GM06990 (cell line): ENCODE results near the gene UROS.

Experiments used
- DNase-seq: peaks from one replicate; pipeline ENCODE4 v3.0.0-alpha.2; 2011; ENCODE audit not compliant: insufficient read length; ENCODE audit errors: extremely low read depth
- H3K27me3 ChIP-seq: replicated peaks from 2 replicates; pipeline ENCODE4 v1.6.0; 2011; ENCODE audit warnings: low read length; ENCODE audit not compliant: control insufficient read depth, insufficient read depth
- H3K36me3 ChIP-seq: 2 replicates; pipeline ENCODE4 v1.5.1; 2011; ENCODE audit warnings: low read length; ENCODE audit not compliant: control insufficient read depth, insufficient read depth
- H3K4me3 ChIP-seq: replicated peaks from 2 replicates; pipeline ENCODE4 v1.5.1; 2011; ENCODE audit warnings: low read depth, mild to moderate bottlenecking, control low read depth, low read length
- TF ChIP-seq, protein P1 (sequence below): IDR thresholded peaks from 2 replicates; pipeline ENCODE4 v1.5.1; 2011; ENCODE audit warnings: low read length, control low read depth, mild to moderate bottlenecking, inconsistent platforms; ENCODE audit not compliant: insufficient read depth, poor library complexity, severe bottlenecking

The UROS gene

DNA sequence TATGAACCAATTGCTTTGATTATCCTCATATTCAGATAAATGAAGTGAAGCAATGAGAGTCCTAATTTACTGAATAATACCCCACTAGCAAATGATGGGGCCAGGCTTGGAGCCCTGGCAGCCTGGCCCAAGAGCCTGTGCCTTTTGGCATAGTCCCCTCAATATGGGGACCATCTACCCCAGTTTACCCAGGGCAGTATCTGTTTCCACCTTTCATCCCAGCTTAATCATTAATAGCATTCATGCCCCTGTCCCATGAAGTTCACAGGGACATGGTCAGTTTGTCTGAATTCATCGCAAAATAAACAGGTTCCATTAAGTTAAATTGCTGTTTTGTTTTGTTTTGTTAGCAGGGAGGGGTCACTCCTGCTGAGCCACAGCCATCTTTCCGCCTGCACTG lies 25.8 kb upstream of the UROS start:
- no peak for DNase-seq
- no peak overlapping the region for H3K4me3 ChIP-seq
- no peaks in the 10 kb centered on the region for H3K27me3 ChIP-seq
- TF ChIP-seq, protein P1, sequence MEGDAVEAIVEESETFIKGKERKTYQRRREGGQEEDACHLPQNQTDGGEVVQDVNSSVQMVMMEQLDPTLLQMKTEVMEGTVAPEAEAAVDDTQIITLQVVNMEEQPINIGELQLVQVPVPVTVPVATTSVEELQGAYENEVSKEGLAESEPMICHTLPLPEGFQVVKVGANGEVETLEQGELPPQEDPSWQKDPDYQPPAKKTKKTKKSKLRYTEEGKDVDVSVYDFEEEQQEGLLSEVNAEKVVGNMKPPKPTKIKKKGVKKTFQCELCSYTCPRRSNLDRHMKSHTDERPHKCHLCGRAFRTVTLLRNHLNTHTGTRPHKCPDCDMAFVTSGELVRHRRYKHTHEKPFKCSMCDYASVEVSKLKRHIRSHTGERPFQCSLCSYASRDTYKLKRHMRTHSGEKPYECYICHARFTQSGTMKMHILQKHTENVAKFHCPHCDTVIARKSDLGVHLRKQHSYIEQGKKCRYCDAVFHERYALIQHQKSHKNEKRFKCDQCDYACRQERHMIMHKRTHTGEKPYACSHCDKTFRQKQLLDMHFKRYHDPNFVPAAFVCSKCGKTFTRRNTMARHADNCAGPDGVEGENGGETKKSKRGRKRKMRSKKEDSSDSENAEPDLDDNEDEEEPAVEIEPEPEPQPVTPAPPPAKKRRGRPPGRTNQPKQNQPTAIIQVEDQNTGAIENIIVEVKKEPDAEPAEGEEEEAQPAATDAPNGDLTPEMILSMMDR: no peak
- peaks cover 1% of the 10 kb centered on the region for H3K36me3 ChIP-seq

DNA sequence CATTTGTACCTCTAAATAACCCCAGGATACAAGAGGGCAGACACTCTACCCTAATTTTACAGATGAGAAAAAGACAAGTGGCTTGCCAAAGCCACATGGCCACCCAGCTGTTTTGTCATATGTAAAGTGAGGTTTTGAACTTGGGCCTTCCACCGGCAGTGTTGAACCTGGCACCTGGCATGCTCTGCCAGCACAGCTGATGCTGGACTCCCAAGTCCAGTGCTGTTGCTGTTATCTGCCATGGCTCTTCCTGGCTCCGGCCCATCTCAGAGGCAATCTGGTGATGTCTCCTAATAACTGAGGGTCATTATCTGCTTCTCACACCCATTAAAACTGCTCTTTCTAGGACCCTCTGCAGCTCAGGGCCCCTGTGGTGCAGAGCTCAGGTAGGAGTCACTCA lies 25.3 kb upstream of the UROS start:
- H3K27me3 ChIP-seq: no peaks in the 10 kb centered on the region
- TF ChIP-seq, protein P1: no peak
- peaks cover 1% of the 10 kb centered on the region for H3K36me3 ChIP-seq
- no peak overlapping the region for H3K4me3 ChIP-seq
- no peak for DNase-seq

DNA sequence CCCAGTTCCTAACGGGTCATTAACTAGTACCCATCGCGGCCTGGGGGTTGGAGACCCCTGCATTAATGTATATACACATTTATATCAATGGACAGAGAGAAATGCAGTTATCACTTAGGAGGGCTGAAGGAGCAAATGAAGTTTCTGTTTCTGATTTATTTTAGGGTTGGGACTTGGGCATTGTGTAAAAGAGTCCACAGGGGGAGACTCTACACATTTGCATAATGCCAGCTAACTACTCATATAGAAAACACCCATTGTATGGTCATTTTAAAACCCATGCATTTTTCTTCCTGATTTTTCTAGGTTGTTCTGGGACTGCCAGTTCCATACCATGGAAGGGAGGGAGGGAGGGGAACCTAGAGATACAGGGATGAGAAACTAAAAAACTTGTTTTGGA lies 23.8 kb upstream of the UROS start:
- Histone ChIP-seq H3K27me3 (no peaks in the 10 kb centered on the region), H3K36me3 (peaks cover 4% of the 10 kb centered on the region), H3K4me3 (no peak overlapping the region)
- DNase-seq: no peak
- TF ChIP-seq, protein P1: no peak

DNA sequence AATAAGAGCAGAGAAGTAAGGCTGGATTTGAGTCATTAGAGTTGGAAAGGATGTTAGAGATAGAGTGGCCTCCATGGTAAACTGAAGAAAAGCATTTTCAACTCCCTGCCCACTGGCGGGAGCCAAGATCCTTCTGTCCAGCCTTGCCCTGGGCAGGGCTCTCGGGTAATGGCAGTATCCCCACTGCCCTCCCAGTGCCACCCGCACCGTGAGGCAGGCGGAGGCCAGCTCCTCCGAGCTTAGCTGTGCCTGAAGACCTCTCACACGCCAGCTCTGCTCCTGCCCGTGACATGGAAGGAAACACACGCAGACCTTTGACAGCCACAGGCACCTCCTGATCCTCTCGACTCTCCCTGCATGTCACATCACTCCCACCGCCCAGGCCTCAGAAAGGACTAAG lies 22.6 kb upstream of the UROS start:
- H3K36me3 ChIP-seq: peaks cover 3% of the 10 kb centered on the region
- no peak for DNase-seq
- TF ChIP-seq, protein P1: no peak
- H3K27me3 ChIP-seq: no peaks in the 10 kb centered on the region
- H3K4me3 ChIP-seq: no peak overlapping the region

DNA sequence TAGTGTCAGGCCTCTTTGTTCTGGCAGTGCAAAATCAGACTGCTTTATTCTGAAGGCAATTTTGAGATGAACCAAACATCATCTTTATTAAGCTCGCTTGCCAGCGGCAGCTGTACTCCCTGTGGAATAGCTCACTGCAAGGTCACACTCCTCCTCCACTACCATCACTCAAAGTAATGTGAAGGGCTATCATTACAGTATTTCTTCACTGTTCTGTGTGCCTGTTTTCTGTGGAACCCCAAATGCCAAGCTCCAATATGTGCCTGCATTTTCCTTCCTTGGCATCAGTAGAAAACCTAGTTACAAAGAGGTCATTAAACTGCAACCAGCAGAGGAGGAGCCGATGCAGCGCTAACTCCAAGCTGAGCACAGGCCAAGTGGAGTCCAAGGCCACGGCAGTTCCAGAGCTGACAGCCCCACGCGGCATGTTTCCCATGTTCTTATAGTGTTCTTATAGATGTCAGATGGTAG lies 21.7 kb upstream of the UROS start:
- DNase-seq: no peak
- TF ChIP-seq, protein P1: no peak
- no peak overlapping the region for H3K4me3 ChIP-seq
- peaks cover 8% of the 10 kb centered on the region for H3K36me3 ChIP-seq
- H3K27me3 ChIP-seq: no peaks in the 10 kb centered on the region
